Stimulated activated CD8-positive, alpha-beta memory T cell treated with anti-CD3 and anti-CD28 coated beads, Interleukin-15, amount 100 ng/mL, for 1 hour (primary cell): ENCODE data around the gene NDUFC1.
A peak's percentile ranks its signal among the peaks of the same experiment; 100 is the strongest.
"Not testable (repeated sequence)": the region's sequence is repeated elsewhere in the genome, so short reads cannot be mapped to it uniquely, and the experiment has no call there.

ENCODE experiments used
- DNase-seq: peaks from one replicate; pipeline ENCODE4 v3.0.0-alpha.2; 2020; ENCODE audit warnings: low read depth

NDUFC1 gene

DNA sequence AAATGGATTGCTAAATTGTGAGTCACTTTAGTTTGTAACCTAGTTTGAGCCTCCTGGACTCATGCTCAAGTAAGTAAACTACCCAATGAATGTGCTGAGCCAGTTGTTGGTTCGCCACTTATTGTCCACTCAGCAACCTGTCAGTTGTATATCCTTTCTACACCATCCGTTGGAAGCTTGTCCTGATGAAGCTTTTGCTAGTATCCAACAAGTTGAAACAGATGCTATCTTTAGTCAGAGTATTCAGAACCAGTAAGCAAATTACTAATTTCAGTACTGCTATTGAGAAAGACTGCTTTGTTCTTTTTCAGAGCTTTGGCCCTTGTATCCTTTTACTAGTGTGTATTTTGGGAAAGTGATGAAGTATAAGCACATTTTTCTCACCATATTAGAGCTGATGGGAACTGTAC, 5.3 kb downstream of the NDUFC1 start:
- DNase-seq: no peak

- no peak for DNase-seq
Measured at GRCh38 chr4:139295942-139296299, 6.4 kb downstream of the NDUFC1 start.

DNA sequence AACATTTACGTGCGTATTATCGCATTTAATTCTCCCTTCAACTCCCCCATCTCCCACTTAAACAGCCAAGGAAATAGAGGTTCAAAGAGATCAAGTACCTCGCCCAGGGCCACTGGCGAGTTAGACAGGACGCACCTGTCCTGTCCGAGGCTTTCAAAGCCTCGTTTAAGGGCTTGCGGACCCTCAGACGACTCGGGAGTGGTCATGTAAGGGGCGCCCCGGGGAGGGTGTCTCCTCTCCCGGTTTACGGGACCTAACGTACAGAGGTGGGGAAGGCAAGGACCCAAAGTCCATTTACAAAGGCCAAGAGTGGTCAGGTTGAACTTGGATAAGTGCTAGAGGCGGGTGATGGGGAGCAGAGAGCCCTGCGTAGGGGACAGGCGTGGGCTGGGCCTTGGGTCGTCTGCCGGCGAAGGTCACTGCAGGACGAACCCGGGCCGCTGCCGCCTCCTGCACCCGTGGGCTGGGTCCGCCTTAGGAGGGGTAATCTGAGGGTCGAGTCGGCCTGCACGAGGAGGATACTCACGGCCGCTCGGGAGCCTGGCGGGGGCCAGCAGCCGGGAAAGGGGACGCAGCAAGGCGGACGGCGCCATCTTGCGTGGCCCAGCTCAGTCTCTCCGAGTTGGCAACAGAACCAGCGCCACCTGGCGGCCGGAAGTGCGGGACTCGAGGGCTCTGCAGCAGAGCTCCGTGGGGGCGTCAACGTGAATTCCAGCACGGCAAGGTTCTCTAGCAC, 6.9 kb downstream of the NDUFC1 start:
- peak; percentile 100 for DNase-seq

- no peak for DNase-seq
Measured at GRCh38 chr4:139286186-139286698, 16.0 kb downstream of the NDUFC1 start.

GRCh38 chr4:139282721-139283075, 19.6 kb downstream of the NDUFC1 start:
- no peak for DNase-seq

DNA sequence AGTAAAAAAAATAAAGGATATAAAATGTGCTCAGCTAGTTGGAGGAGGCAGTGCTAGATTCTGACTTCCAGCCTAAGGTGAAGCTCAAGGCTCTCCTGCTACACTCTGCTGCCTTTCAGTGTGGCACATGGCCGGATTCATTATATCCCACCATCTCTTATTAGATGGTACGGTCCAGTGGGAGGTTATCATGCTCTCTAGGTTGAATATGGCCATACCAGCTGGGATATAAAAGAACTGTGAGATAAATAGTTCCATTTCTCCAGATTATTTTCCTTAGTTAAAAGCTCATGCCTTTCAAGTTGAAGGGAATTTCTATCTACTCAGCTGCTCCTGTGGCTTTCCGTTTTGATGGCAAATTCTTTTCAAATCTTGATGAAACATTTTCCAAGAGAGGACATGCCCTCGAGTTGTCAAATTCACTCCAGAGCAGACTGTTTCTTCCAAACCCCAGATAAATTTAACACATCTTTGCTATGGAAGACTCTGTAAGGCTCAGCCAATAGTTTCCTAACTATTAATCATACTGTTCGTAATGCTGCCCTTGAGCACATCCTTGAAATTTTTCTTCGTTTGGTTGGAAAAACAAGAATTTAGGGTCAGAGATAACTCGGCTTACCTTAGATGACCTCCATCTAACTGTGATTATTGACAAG, 20.1 kb downstream of the NDUFC1 start:
- no peak for DNase-seq

DNA sequence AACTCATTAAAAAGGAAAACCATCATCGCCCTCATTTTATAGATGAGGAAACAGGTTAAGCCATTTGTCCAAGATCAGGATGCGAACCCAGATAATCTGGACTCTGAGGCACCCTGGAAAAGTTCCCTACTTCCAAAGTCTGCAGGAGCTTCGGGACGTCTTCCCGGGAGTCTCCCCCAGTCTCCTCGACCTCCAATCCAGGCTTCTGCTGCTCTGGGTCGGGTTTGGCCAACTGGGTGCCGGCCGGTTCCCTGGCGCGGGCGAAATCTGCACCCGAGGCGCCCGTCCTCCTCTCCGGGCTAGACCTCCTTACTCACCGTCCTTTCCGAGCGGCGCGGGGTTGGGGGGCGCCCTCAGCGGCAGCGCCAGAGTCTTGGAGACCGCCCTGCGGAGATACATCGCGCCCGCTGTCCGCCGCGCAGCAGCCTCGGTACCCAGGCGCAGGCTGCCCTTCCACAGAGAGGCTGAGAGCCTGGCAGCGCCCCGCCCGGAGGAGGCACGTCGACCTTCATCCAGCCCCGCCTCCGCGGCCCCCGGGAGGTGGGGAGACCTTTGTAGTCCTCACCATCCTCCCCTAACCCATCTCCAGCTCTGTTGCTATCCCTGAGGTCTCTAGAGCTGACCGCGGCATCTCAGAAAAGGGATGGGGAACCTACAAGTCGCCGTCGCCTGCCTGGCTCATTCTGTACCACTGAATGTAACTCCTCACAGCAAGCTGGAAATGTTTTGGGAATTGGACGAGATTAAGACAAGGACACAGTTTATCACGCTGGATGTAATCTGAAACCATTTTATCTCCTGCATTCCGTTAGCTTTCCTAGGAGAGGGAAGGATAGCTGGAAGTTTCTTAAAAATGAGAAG, 22.3 kb downstream of the NDUFC1 start, which contains the start of gene MGARP:
Gene MGARP, minus strand, starts transcription at position 466 of the 861 bp plus-strand sequence. Its CDS starts 67 bp downstream, at position 399.
- DNase-seq: no peak

GRCh38 chr4:139278912-139279759, 23.1 kb downstream of the NDUFC1 start:
- no peak for DNase-seq

DNA sequence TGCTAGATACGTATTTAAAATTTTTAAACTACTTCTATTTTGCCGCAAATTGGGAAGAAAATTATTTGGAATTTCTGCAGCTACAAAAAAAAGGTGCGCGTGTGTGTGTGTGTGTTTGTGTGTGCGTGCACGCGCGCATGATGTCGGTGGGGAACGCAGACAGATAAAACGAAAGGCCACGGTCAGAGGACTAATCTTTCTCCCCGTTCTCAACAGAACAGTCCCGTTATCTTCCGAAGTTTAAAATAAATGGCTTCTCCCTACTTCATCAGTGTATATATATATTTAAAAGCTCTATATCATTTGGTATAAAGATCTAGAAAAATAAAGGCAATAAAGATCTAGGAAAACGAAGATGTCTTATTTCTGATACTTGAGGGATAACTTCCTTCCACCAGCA, 23.8 kb downstream of the NDUFC1 start:
- DNase-seq: no peak

GRCh38 chr4:139275281-139275735, 27.0 kb downstream of the NDUFC1 start:
- no peak for DNase-seq

DNA sequence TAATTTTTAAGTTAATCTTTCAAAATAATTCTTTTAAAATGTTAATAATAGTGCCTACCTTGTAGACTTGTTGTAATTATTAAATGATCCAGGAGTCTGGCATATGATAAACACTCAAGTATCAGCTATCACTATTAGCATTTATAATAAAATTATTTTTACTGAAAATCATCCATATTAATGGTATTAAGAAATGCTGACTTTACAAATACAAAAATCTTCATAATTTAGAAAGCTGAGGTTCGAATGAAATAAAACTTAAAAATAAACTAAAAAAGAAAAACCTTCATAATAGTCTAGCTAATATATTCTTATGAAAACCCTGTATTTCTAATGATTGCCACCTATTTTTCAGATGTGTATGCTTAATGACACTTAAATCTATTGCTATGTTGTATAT, 27.5 kb downstream of the NDUFC1 start:
- DNase-seq: no peak

DNA sequence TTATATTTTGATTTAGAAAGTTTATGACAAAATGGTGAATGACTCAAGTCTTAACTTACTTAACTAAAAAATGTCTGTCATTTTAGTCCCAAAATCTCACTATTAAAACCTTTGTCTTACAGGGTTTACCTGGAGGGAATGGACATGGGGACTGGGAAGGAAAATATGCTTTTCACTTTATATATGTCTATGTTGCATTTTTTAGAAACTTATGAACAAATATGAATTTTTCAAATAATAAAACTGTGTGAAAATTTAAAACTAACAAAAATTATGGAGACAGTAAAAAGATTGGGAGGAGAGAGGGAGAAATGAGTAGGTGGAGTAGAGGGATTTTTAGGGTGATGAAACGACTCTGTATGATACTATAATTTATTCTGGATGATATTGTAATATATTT, 28.4 kb downstream of the NDUFC1 start:
- DNase-seq: no peak

- DNase-seq: no peak
Measured at GRCh38 chr4:139267301-139267700, 35.0 kb downstream of the NDUFC1 start.

DNA sequence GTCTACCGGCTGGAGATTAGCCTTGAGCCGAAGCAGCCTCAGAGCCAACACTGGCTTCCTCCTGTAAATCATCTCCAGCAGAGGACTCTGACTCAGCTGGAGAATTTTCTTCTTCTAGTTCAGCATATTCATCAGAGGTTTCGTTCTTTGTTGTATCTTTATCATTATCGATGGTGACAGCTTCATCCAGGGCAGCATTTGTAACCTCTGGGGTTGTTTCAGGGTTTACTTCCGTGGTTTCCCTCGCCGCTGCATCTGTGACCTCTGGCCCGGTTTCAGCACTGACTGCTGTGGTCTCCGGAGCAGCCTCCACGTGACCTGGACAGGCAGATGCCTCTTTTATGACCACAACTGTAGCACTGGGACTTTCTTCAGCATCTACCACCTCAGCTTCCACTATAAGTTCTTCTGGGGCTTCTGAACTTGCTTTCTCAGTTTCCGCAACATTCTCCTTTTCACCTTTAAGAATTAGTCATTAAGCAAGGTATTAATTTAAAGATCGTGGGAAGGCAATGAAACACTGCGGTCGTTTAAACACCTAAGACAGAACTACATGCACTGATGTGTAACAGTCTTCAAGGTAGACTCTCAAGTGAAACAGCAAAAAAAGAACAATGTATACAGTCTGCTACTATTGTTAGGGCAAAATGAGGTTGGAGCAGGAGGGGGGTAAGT, 35.6 kb downstream of the NDUFC1 start:
- peak; percentile 33 for DNase-seq

- no peak for DNase-seq
Measured at GRCh38 chr4:139266208-139266582, 36.1 kb downstream of the NDUFC1 start.

- no peak for DNase-seq
Measured at GRCh38 chr4:139265654-139266053, 36.6 kb downstream of the NDUFC1 start.

- no peak for DNase-seq
Measured at GRCh38 chr4:139256349-139256748, 45.9 kb downstream of the NDUFC1 start.

DNA sequence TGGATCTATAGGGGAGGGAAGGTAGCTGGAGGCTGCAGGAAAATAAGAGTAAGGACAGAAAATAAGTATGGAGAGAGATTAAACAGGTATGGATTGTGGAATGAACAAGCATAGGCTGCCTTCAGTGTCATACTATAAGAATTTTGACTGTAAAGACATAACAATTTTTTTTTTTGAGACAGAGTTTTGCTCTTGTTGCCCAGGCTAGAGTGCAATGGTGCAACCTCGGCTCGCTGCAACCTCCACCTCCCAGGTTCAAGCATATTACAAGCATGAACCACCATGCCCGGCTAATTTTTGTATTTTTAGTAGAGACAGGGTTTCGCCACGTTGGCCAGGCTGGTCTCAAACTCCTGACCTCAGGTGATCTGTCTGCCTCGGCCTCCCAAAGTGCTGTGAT, 46.7 kb downstream of the NDUFC1 start:
- not testable (repeated sequence) for DNase-seq

GRCh38 chr4:139253713-139254112, 48.6 kb downstream of the NDUFC1 start:
- no peak for DNase-seq

DNA sequence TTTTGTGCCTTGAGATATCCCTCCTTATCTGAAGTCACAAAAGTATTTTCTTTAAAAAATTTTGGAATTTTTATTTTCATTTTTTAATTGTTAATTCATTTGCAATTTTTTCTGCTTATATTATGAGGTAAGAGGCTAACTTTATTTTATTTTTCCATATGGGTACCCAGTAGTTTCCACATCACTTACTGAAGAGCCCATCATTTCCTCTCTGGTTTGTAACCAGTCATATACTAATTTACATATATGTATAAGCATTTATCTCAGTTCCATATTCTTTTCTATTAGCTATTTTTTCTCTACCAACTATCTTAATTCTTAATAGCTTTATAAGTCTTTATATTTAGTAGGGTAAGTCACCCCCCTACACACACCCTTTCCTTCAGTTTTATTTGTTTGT, 49.2 kb downstream of the NDUFC1 start:
- DNase-seq: no peak

DNA sequence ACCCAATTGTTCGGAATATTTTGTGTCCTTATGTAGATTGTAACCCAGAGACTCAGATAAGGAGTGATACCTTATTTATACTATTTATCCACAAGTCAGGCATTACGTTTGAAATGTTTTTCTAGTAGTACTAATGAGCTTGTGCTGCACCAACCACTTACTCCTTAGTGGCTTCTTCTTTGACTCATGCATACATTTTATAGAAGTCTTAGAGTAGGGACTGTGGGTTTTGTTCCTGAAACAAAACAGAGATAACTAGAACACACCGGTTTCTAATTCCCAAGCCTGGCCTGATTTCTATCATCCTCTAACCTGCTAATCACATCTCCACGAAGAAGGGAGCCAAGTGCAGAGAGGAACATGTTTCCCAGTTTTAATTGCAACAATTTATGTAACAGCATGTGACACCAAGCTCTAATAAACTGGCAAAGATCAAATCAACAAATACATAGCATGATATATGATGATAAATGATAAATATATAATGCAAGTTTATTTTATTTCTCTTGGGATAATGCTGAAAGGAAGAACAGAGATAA, 54.5 kb downstream of the NDUFC1 start:
- no peak for DNase-seq
